Epithelial cell of proximal tubule (primary cell): ENCODE measurements around the gene SCARB1. TPM values are rescaled to one million over a fixed set of nuclear protein-coding genes. Genes with fewer than 3 reads are reported as not detected.

Experiments used
- DNase-seq: peaks from one replicate; pipeline ENCODE4 v3.0.0-alpha.2; 2011; ENCODE audit warnings: low read depth
- H3K4me3 ChIP-seq: 2 replicates; pipeline ENCODE4 v1.5.1; 2011; ENCODE audit warnings: low read depth, mild to moderate bottlenecking, low read length
- total RNA-seq: library from RNA; depleted of rRNA; stranded (reverse); fragments of >200 nt; gene quantifications from 2 replicates; pipeline ENCODE4 v1.2.3, GENCODE V29; 2015
- TF ChIP-seq, protein P1 (sequence below): conservative IDR thresholded peaks from 2 replicates; pipeline ENCODE4 v1.5.1; 2012; ENCODE audit warnings: low read depth, mild to moderate bottlenecking, low read length

Gene SCARB1
- total RNA-seq, 1 donor from 2014 or later: 21.9 TPM

DNA sequence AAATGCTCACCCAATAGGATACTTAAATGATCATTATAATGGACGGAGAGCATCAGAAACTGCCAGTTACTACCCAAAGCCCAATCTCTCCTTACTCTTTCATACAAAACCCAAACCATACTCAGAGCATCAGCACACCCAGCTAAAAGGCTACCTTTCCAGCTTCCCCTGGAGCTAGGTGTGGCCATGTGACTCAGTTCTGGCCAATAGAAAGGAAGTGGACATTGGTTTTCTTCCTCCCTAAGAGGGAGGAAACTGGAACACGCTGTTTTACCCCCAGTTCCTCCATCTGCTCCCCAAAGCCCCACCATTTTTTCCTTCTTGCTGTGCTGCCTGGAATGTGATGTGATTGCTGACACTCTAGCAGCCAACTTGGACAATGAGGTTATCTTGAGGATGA is 50.7 kb downstream of the SCARB1 start:
- DNase-seq: no peak
- no peak overlapping the region for H3K4me3 ChIP-seq
- TF ChIP-seq, protein P1, sequence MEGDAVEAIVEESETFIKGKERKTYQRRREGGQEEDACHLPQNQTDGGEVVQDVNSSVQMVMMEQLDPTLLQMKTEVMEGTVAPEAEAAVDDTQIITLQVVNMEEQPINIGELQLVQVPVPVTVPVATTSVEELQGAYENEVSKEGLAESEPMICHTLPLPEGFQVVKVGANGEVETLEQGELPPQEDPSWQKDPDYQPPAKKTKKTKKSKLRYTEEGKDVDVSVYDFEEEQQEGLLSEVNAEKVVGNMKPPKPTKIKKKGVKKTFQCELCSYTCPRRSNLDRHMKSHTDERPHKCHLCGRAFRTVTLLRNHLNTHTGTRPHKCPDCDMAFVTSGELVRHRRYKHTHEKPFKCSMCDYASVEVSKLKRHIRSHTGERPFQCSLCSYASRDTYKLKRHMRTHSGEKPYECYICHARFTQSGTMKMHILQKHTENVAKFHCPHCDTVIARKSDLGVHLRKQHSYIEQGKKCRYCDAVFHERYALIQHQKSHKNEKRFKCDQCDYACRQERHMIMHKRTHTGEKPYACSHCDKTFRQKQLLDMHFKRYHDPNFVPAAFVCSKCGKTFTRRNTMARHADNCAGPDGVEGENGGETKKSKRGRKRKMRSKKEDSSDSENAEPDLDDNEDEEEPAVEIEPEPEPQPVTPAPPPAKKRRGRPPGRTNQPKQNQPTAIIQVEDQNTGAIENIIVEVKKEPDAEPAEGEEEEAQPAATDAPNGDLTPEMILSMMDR: no peak

DNA sequence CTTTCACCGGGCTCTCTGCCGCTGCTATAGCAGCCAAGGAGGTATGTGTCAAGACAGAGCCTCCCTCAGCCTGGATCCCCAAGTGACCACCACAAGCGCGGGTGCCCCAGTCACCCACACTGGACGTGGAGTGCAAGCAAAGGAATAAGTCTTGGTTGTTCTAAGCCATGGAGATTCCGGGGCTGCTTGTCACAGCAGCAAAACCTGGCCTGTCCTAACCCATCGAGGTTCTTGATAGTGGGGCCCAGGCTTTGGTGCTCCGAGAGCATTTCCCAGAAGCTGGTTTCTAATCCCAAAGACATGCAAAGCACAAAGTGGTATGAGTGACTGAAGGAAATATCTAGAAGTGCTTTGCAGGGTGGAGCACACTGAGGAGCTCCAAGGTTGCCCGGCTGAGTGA is 51.3 kb downstream of the SCARB1 start:
- no peak for DNase-seq
- no peak overlapping the region for H3K4me3 ChIP-seq
- TF ChIP-seq, protein P1: no peak

DNA sequence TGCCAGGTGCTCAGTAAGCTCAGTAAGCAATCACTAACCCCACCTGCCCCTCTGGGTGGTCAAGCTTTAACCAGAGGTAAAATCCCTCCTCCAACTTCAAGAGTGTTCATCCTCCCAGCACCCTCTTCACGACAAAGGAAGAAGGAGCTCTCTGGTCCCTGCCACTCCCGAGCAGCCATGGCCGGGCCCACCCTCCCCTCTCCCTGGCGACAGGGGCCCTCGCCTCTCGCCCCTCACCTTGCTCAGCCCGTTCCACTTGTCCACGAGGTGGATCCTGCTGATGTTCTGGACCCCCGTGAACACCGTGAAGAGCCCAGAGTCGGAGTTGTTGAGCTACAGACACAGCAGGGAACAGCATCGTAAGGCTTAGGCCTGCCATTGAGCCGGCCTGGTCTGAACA is 52.0 kb downstream of the SCARB1 start:
- TF ChIP-seq, protein P1: no peak
- no peak overlapping the region for H3K4me3 ChIP-seq
- DNase-seq: no peak

DNA sequence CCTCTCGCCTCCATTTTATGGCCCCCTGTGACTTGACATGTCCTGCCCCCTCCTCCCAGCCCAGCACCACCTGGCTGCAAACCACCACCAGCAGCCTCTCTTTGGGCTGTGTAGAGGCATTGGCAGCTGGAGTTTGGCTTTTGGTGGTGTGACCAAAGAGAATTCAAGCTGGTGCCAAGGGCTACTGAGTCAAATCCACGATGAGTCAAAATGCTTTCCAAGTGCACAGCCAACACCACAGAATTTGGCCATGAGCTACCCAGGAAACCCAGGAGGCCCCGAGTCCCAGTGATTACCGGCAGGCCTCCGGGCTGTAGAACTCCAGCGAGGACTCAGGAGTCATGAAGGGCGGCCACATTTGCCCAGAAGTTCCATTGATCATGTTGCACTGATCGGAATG is 53.8 kb downstream of the SCARB1 start:
- TF ChIP-seq, protein P1: no peak
- no peak for DNase-seq

DNA sequence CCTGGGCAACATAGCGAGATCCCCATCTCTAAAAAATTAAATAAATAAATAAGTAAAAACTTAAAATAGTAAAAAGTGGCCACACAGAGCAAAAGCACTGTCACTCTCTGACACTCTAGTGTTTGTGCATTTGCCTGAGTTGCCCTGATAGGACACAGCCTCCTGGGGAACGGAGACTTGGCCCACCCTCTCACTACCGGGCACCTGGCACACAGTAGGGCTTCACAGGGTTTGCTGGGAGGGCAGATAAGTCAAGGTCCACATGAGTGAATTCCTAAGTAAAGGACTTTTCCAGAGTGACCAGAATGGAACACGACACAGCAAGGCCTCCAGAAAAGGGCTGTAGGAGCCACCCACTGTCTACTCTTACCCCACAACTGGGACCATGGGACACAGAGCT is 54.3 kb downstream of the SCARB1 start:
- DNase-seq: no peak
- TF ChIP-seq, protein P1: no peak
- H3K4me3 ChIP-seq: no peak overlapping the region

More for the DNA sequence above, 53.8 kb downstream of the SCARB1 start:
- H3K4me3 ChIP-seq: no peak overlapping the region

DNA sequence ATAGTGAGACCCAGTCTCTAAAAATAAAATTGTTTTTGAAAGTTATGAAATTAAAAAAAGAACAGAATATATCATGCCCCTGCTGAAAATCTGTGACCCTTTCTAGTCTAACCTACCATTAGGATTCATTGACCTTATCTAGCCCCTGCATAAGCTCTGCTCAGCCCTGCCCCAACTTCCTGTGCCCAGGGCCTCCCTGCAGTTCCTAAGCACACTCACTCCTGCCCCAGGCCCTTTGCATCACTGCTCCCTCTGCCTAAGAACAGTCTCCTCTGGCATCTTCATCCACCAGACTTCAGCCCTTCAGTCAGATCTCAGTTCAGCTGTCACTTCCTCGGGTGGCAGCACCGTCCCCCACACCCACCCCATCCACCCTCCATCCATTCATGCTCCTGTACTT is 55.4 kb downstream of the SCARB1 start:
- no peak overlapping the region for H3K4me3 ChIP-seq
- TF ChIP-seq, protein P1: no peak
- DNase-seq: no peak

DNA sequence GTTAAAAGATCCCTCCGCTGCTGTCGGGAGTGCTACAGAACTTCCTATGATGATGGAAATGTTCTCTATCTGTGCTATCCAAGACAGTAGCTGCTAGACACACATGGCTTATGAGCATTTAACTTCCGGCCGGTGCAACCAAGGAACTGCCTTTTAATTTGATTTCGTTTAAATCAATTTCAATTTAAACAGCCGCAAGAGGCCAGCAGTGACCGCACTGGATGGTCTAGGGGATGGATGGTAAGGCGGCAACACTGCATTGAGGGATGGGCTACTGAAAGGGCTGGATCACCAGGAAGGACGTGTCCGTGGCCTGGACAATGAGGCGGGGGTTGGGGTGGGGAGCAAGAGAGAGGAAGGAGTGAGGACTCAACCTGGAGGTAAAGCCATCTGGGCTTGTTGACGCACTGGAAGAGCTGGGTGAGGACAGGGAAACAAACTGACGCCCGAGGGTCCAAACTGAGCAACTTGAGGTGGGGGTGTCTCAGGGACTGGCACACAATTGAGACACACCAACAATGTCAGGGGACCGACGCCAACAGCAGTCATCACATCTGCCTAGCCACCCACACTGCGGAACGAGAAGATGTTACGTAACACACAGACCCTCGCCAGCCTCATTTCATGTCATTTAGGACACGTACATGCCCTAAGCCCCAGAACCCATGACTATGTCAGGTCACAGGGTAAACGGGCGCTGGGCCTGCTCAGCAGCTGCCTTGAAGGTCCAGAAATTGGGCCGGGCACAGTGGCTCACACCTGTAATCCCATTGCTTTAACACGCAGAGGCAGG is 57.6 kb downstream of the SCARB1 start:
- no peak overlapping the region for H3K4me3 ChIP-seq
- TF ChIP-seq, protein P1: no peak
- no peak for DNase-seq
